Activated T-helper 2 cell treated with anti-CD3 and anti-CD28 coated beads, Interferon-gamma antibody, Interleukin-2, Interleukin-4, amounts not matched to agents 10 μg/mL and 5 μg/mL and 100 μg/mL, durations not matched to agents 14 hours and 24 hours and 36 hours (primary cell): ENCODE data around the gene NAPB. TPM values are rescaled to one million over a fixed set of nuclear protein-coding genes. Genes with fewer than 3 reads are reported as not detected.

ENCODE experiments used
- DNase-seq: peaks from one replicate; pipeline ENCODE4 v3.0.0; 2021; ENCODE audit warnings: low spot score
- H3K27ac Mint-ChIP-seq: one replicate; pipeline ENCODE4 v1.8.0; 2021; ENCODE audit warnings: mixed read lengths
- H3K27me3 Mint-ChIP-seq: one replicate; pipeline ENCODE4 v1.8.0; 2021; ENCODE audit warnings: low read depth, mixed read lengths
- H3K36me3 Mint-ChIP-seq: one replicate; pipeline ENCODE4 v1.8.0; 2021; ENCODE audit warnings: low read depth, mixed read lengths
- H3K4me1 Mint-ChIP-seq: one replicate; pipeline ENCODE4 v1.8.0; 2021; ENCODE audit warnings: low read depth, mixed read lengths
- H3K4me3 Mint-ChIP-seq: one replicate; pipeline ENCODE4 v1.8.0; 2021; ENCODE audit warnings: low read depth, mild to moderate bottlenecking, moderate library complexity, mixed read lengths
- H3K9me3 Mint-ChIP-seq: one replicate; pipeline ENCODE4 v1.8.0; 2021; ENCODE audit warnings: mixed read lengths
- intact Hi-C: fragments of 100-400 bp; cut with micrococcal nuclease; formaldehyde crosslinking; loops from one replicate; pipeline ENCODE4 v1.15.1; 2023
- total RNA-seq: library from RNA; stranded (reverse); gene quantifications from 2 replicates; pipeline ENCODE4 v1.2.3, GENCODE V29; 2022

The NAPB gene
- total RNA-seq, 1 donor from 2014 or later, result 13.8 TPM

- no peak for DNase-seq
- Mint-ChIP-seq H3K4me3 (no peak overlapping the region), H3K27me3 (no peaks in the 10 kb centered on the region), H3K27ac (no peak overlapping the region), H3K9me3 (no peaks in the 10 kb centered on the region), H3K36me3 (peaks cover 77% of the 10 kb centered on the region), H3K4me1 (peaks cover 33% of the 10 kb centered on the region)
- intact Hi-C loops, result no loop called here
These were observed 52.8 kb downstream of the NAPB start for GRCh38 chr20:23368316-23369071.

GRCh38 chr20:23367770-23368169 is 53.5 kb downstream of the NAPB start:
- Mint-ChIP-seq H3K9me3 (no peaks in the 10 kb centered on the region), H3K27ac (no peak overlapping the region), H3K4me1 (peaks cover 40% of the 10 kb centered on the region), H3K4me3 (no peak overlapping the region), H3K27me3 (no peaks in the 10 kb centered on the region), H3K36me3 (peaks cover 81% of the 10 kb centered on the region)
- intact Hi-C loops, result loop anchor here (2.0 kb wide), 1 partner anchor 31 kb away; no protein-coding TSS in a partner anchor
- DNase-seq, result no peak

DNA sequence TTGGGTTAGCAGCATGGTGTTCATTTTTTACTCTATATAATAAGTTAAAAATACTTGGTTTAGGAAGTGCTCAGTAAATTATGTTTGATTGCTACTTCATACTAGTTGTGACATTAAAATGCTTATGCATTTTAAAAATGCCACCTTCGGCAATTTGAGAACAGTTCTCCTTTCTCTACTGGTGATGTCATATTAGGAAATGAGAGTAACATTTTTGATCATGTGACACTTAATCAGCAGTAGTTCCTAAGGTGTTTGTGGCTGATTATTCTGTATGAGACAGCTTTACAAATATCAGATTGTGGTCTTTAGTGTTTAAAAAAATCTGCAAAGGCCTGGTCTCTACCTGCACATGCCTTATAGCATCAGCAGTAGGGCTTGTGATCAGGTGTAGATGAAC is 54.9 kb downstream of the NAPB start:
- Mint-ChIP-seq H3K4me3 (peak overlapping the region; percentile 5), H3K9me3 (no peaks in the 10 kb centered on the region), H3K36me3 (peaks cover 68% of the 10 kb centered on the region), H3K27me3 (no peaks in the 10 kb centered on the region), H3K27ac (peak overlapping the region; percentile 70), H3K4me1 (peaks cover 40% of the 10 kb centered on the region)
- no peak for DNase-seq
- intact Hi-C loops, result loop anchor here (2.0 kb wide), 1 partner anchor 32 kb away; no protein-coding TSS in a partner anchor

GRCh38 chr20:23365390-23366165 is 55.7 kb downstream of the NAPB start:
- no peaks in the 10 kb centered on the region for H3K9me3 Mint-ChIP-seq
- no peak overlapping the region for H3K4me3 Mint-ChIP-seq
- no peak for DNase-seq
- H3K27me3 Mint-ChIP-seq, result no peaks in the 10 kb centered on the region
- intact Hi-C loops, result loop anchor here (2.0 kb wide), 1 partner anchor 33 kb away; no protein-coding TSS in a partner anchor
- peaks cover 62% of the 10 kb centered on the region for H3K36me3 Mint-ChIP-seq
- H3K4me1 Mint-ChIP-seq, result peaks cover 46% of the 10 kb centered on the region
- H3K27ac Mint-ChIP-seq, result no peak overlapping the region

GRCh38 chr20:23363257-23363649 is 58.0 kb downstream of the NAPB start:
- Mint-ChIP-seq H3K27ac (no peak overlapping the region), H3K9me3 (no peaks in the 10 kb centered on the region), H3K27me3 (no peaks in the 10 kb centered on the region)

GRCh38 chr20:23362392-23363256 is 58.7 kb downstream of the NAPB start:
- Mint-ChIP-seq H3K9me3 (no peaks in the 10 kb centered on the region), H3K27ac (peak overlapping the region; percentile 92), H3K36me3 (peaks cover 37% of the 10 kb centered on the region), H3K27me3 (no peaks in the 10 kb centered on the region), H3K4me1 (peaks cover 50% of the 10 kb centered on the region), H3K4me3 (peak overlapping the region; percentile 95)
- intact Hi-C loops, result loop anchor here (1.0 kb wide), 2 partner anchors 37 to 59 kb away; partner anchors contain the start of gene NAPB
- no peak for DNase-seq

More at GRCh38 chr20:23363257-23363649, 58.0 kb downstream of the NAPB start:
- peaks cover 41% of the 10 kb centered on the region for H3K36me3 Mint-ChIP-seq
- peaks cover 53% of the 10 kb centered on the region for H3K4me1 Mint-ChIP-seq
- DNase-seq, result no peak
- intact Hi-C loops, result no loop called here
- H3K4me3 Mint-ChIP-seq, result peak overlapping the region; percentile 95

DNA sequence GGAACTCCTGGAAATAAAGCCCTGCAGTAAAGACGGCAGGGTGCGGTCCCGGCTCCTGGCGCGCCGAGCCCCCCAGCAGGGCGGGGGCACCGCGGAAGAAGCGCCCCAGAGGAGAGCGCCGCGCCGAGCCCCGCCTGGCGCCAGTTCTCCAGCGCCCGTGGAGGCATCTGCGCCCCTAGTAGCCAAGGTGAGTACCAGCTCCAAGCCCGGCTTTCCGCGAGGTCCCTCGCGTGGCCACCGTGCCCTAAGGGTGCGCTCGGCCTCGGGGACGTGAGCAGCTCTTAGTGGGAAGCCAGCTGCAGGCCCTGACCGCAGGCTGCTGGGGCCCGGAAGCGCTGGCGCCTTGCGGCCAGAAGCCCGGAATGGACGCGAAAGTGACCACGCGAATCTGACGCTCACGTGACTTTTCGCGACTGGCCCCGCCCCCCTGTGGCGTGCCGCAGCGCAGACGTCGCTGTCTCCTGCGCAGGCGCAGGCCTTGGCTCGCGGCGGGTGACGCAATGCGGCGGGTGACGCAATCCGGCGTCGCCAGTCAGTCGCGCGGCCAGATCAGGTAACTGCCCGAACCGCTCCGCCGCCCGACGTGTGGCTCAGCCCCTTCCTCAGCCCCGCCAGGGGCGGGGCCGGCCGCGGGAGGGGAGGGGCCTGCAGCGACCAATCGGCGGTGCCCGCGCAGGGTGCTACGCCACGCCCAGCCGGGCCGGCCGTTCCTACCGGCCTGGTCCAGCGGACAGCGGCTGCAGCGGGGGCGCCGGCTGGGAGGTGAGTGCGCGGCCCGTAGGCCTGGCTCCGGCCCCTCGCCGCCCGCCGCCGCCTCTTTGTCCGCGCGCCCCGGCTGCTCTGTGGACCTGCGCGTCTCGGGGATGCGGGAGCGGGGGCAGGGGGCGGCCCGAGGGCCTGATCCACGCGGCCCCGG is 59.6 kb downstream of the NAPB start, which contains the start of gene GZF1:
GZF1 (plus strand) TSS at position 707 of the 916 bp plus-strand sequence. CDS start 2,202 bp downstream, outside the sequence.
- peaks cover 30% of the 10 kb centered on the region for H3K36me3 Mint-ChIP-seq
- H3K27ac Mint-ChIP-seq, result peak within 1 kb of the TSS; percentile 92
- H3K9me3 Mint-ChIP-seq, result no peaks in the 10 kb centered on the region
- H3K4me1 Mint-ChIP-seq, result peaks cover 50% of the 10 kb centered on the region
- H3K27me3 Mint-ChIP-seq, result no peaks in the 10 kb centered on the region
- peak; percentile 98 for DNase-seq
- peak within 1 kb of the TSS; percentile 95 for H3K4me3 Mint-ChIP-seq
- intact Hi-C loops, result loop anchor here (1.0 kb wide), 2 partner anchors 38 to 60 kb away; partner anchors contain the start of gene NAPB

DNA sequence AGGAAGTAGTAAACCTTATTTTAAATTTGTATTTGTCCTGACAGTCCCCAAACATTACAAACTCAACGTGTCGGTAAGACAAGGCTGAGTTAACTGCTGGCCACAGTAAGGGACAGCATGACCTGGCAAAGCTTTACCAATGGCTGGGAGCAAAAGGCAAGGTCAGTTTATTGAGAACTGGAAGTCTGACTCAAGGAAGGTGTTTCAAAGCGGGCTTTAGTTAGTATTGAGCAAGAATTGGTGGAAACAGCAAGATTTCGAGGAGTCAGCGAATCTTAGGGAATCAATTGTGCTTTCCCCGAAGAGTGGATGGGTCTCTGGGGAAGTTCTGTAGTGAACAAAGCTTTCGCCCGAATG is 60.2 kb downstream of the NAPB start:
- Mint-ChIP-seq H3K9me3 (no peaks in the 10 kb centered on the region), H3K36me3 (peaks cover 25% of the 10 kb centered on the region), H3K4me3 (peak overlapping the region; percentile 80), H3K27ac (peak overlapping the region; percentile 80), H3K4me1 (peaks cover 44% of the 10 kb centered on the region), H3K27me3 (no peaks in the 10 kb centered on the region)
- DNase-seq, result no peak
- intact Hi-C loops, result no loop called here

- peaks cover 42% of the 10 kb centered on the region for H3K4me1 Mint-ChIP-seq
- H3K4me3 Mint-ChIP-seq, result peak overlapping the region; percentile 80
- H3K27ac Mint-ChIP-seq, result peak overlapping the region; percentile 80
- no peaks in the 10 kb centered on the region for H3K27me3 Mint-ChIP-seq
- peaks cover 27% of the 10 kb centered on the region for H3K36me3 Mint-ChIP-seq
- intact Hi-C loops, result no loop called here
- no peaks in the 10 kb centered on the region for H3K9me3 Mint-ChIP-seq
- no peak for DNase-seq
These were observed 60.8 kb downstream of the NAPB start for GRCh38 chr20:23360531-23360930.

- Mint-ChIP-seq H3K27me3 (no peaks in the 10 kb centered on the region), H3K36me3 (peaks cover 27% of the 10 kb centered on the region), H3K27ac (peak overlapping the region; percentile 69), H3K4me3 (no peak overlapping the region), H3K4me1 (peaks cover 31% of the 10 kb centered on the region), H3K9me3 (no peaks in the 10 kb centered on the region)
- no peak for DNase-seq
- intact Hi-C loops, result loop anchor here (1.0 to 10.0 kb wide), 2 partner anchors 9 to 666 kb away; partner anchors contain the start of gene NXT1
These were observed 62.2 kb downstream of the NAPB start for GRCh38 chr20:23358923-23359593.

GRCh38 chr20:23358563-23358906 is 62.8 kb downstream of the NAPB start:
- no peaks in the 10 kb centered on the region for H3K27me3 Mint-ChIP-seq
- peak overlapping the region; percentile 69 for H3K27ac Mint-ChIP-seq
- H3K9me3 Mint-ChIP-seq, result no peaks in the 10 kb centered on the region
- peaks cover 26% of the 10 kb centered on the region for H3K4me1 Mint-ChIP-seq
- no peak for DNase-seq
- H3K4me3 Mint-ChIP-seq, result peak overlapping the region; percentile 64
- intact Hi-C loops, result loop anchor here (1.0 to 10.0 kb wide), 2 partner anchors 8 to 666 kb away; partner anchors contain the start of gene NXT1
- H3K36me3 Mint-ChIP-seq, result peaks cover 31% of the 10 kb centered on the region
